GM18505 (cell line): ENCODE measurements around the gene POLN.

Experiments
- ATAC-seq: cut with Tn5 transposase; IDR thresholded peaks from one replicate; pipeline ENCODE4 v1.9.1; 2021; ENCODE audit not compliant: unreplicated experiment
- POLR2A ChIP-seq: IDR thresholded peaks from 4 replicates; pipeline ENCODE4 v1.6.1; 2011; ENCODE audit warnings: borderline replicate concordance; ENCODE audit not compliant: insufficient read depth, insufficient read length; ENCODE audit errors: extremely low read depth

POLN gene

DNA sequence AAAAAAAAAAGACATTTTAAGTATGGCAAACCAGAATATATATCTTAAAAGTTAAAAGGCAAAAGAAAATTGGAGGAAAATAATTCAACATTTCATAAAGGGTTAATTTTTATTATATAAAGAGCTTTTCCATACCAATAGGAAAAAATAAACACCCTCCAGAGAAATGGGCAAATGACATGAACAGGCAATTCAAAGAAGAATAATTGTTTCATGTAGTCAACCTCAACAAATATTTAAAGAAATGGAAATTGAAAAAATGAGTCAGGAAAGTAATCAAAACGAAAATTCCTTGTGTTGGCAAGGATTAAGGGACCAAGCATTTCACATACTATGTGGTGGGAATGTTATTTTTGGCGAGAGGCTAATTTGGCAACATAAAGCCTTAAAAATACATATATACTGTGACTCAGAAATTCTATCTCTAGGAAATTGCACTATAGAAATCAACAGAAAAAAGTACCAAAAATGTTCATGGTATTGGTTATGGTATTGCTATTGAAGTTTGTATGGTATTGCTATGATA is 87.6 kb downstream of the POLN start:
- no peak for ATAC-seq

DNA sequence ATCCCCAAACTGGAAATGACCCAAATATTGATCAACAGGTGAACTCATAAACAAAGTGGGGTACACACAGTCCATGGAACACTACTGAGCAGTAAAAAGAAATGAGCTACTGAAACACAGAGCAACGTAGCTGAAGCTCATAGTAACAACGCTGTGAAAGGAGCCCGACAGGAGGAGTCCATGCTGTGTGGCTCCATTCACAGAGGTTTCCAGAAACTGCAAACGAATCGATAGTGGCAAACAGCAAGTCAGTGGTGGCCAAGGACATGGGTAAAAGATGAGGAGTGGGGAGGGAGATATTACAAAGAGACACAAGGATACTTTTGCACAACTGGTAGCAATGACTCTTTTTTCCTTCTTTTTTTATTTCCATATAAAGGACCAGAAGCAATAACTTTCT is 90.4 kb downstream of the POLN start:
- no peak for TF ChIP-seq POLR2A
- no peak for ATAC-seq

More for the DNA sequence above, 87.6 kb downstream of the POLN start:
- TF ChIP-seq POLR2A, result no peak

DNA sequence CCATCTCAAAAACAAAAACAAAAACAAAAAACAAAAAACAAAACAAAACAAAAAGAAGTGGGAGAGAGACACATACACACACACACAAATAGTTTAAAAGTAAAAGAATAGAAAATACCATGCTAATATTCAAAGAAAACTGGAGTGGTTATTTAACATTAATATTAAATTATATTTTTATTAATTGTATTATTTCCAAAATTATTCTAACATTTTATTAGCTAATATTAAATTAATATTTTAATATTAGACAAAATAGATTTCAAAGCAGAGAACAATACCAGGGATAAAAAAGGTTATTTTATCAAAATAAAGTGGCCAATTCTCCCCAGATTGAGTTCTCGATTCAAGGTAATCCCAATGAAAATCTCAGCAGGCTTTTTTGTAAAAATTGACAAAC is 91.8 kb downstream of the POLN start:
- TF ChIP-seq POLR2A, result no peak
- no peak for ATAC-seq

DNA sequence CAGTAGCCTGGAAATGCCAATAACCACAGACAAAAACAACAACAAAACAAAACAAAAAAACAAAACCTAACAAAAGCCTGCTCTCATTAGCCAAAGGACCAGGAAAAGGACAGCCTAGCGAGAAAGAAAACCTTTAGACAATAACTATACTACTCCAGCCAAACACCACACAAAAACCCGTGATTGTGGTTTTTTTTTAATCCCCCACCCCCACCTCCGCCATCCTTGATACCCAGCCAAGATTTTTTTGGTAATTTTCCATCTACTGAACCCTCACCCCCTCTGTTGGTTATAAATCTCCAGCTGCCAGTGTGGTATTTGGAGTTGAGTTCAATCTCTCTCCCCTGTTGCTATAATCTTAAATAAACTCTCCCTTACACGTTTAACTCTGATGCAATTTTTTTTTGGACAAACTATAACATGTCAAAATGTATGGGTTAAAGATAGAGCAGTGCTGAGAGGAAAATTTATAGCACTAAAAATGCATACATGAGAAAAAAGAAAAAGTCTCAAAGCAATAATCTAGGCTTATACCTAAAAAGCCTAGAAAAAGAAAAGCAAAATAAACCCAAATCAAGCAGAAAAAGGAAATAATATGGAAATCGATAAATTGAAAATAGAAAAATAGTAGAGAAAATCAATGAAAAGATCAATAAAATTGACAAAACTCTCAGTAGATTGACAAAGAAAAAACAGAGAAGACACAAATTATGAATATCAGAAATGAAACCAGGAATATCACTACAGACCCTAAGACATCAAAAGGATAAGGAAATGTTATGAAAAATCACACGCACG is 99.1 kb downstream of the POLN start:
- no peak for TF ChIP-seq POLR2A
- ATAC-seq, result no peak

DNA sequence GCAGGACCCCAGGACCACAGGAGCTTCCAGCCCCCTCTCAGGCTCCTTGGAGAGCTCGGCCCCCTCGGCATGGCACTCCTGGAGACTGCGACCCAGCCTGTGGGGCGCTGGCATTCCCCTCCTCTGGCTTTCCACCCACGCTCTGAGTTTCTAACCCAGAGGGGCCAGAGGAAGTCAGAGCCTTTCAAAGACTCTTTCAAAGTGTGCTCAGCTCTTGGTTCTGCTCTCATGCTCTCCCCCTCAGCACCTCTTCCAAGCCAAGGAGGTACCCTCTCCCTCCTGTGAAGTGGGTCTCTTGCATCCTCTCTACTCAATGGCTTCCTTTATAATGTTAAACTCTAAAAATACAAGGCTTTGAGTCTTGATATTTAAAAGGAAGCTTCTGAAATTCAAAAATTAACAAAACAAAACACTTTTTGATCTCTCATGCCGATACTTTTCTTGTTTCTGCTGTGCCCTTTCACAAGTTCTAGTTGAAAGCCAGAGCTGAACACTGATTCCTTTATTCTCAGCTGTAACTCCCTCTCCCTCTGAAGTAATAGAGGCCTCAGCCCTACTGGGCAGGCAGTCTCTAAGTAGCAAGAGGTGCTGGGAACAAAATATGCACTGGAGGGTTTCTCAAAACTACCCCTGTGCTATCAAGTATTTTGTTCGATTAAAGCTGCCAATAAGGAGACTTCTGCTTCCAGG is 100.0 kb downstream of the POLN start:
- no peak for ATAC-seq
- TF ChIP-seq POLR2A, result no peak

DNA sequence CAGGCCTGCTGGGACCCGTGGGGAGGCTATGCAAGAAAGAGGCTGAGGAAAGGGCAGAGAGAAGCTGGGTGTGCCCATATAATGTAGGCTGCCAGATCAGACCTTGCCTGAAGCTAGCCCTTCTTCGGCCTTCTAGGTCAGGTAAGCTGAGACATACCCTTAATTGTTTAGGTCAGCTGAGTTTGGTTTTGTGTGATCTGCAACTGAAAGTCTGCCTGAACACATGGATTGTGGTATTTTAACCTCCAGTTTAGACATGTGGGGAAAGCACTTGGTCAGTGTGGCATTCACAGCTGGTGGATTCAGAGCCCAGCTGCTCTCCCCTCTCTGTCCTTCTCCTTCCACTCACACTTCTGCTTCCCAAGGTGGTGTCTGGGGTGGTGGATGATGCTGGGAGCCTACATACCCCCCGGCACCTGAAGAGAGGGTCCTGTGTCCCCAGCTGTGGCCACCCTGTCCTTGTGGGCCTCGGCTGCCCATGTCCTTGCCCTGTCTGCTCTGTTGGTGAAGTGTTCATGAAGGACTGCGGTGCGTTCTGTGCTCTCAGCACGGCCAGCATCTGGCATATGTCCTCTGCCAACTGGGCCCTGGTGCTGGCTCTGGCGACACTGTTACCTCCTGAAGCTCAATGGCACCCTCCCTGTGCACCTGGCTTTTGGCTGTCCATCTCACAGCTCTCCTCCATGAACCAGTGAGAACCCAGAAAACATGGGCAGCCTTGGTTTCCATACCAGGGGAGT is 100.7 kb downstream of the POLN start:
- no peak for TF ChIP-seq POLR2A
- no peak for ATAC-seq

DNA sequence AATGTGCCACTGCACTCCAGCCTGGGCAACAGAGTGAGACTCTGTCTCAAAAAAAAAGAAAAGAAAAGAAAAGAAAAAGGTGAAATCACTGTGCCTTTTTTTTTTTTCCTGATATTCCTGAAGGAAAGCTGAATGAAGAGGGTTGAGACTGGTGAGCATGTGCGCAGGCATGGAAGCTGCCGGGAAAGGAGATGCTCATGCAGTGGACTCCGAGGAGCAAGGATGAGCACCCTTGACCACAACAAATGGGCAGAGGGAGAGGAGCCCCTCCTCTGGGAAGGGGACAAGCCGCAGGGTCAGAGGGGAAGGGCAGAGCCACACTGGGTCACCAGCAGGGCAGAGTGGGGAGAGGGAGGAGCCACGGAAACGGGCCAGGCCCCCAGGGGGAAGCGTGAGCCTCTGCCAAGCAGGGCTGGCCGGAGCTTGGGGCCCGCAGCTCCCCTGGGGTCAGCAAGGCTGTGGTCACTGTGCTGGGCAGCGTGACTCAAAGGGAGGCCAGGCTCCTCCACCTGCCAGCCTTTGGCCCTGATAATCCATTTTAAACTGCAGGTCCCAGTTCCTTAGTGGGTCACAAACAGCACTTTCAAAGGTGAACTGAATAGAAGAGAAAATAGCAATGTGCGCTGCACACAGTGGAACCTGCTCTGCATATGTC is 102.9 kb downstream of the POLN start:
- ATAC-seq, result no peak
- TF ChIP-seq POLR2A, result no peak

DNA sequence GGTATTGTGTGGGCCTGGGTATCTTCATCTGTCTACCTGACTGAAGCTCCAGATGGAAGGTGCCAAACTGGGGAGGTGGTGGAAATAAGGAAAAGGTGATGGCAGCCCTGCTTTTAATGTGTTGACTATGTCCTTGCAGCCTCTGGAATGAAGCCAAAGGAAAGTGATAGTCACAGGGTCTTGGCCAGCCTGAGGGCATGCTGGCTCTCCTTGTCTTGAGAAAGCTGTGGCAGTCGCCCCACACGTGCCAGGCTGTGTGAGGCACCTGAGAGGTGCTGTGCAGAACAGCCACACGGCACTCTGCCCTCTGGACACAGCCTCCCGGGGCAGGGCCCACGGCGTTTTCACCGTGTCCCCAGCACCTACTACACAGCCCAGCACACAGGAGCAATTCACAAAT is 105.2 kb downstream of the POLN start:
- no peak for ATAC-seq
- no peak for TF ChIP-seq POLR2A

DNA sequence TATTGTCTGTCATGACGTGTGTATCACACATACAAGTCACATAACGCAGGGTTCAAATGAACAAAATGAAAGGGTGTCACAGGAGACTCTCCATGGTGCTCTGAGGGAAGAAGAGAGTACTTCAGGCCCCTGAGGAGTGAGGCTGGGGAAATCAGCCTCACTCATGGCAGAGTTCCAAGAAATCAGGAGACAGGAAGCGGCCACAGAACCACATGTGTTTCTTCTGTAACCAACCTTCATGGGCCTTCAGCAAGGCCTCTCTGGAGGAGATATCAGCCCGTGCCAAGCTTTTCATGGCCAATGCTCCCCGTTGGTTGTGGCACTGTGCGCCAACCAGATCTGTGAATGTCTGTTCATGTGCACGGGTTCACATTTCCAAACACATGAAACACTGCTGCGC is 106.8 kb downstream of the POLN start:
- ATAC-seq, result no peak
- no peak for TF ChIP-seq POLR2A

DNA sequence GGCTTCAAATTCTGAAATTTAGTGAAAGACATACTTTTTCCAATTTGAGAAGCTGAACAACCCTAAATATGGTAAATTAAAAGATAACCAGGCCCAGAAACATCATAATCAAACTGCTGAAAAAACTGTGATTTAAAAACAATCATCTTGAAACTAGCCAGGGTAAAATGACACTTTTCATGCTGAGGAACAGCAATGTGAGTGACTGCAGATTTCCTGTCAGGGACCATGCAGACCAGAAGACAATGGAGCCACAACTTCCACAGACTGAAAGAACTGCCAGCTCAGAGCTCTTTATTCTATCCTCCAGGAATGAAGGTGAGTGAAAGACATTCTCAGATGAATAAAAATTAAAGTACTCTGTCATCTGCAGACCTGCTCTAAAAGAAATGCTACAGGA is 109.5 kb downstream of the POLN start:
- no peak for TF ChIP-seq POLR2A
- ATAC-seq, result no peak

DNA sequence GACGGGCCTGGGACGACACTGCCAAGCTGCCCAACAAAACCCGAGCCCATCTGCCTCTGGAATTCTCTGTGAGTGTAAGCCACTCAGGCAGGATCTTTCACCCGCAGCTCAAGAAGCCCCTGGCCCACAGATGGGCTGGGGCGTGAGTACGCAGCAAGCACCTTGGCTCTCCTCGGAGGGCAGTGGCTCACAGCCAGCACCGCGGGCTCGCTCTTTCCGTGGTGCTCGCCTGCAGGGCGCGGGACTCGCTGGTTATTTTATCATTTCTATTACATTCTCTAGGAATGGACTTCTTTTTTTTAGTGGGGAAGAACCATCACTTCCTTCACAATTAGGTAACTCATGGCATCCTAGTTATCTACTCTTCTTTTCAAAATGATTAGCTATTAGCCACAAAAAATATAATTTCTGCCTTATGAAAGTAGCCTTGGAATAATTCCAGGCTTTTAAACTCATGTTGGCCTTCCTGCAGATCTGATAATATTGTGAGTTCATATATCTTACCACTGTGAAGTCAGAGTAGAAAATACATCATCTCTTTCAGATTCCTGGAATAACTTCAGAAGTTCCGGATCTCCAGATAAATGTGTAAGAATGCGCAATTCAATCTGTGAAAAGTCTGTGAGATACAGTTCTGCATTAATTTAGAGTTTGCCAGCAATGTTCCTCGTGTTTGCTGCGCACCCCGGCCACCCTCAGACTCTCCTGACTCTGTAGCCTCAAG is 114.2 kb downstream of the POLN start:
- ATAC-seq, result no peak
- TF ChIP-seq POLR2A, result no peak

DNA sequence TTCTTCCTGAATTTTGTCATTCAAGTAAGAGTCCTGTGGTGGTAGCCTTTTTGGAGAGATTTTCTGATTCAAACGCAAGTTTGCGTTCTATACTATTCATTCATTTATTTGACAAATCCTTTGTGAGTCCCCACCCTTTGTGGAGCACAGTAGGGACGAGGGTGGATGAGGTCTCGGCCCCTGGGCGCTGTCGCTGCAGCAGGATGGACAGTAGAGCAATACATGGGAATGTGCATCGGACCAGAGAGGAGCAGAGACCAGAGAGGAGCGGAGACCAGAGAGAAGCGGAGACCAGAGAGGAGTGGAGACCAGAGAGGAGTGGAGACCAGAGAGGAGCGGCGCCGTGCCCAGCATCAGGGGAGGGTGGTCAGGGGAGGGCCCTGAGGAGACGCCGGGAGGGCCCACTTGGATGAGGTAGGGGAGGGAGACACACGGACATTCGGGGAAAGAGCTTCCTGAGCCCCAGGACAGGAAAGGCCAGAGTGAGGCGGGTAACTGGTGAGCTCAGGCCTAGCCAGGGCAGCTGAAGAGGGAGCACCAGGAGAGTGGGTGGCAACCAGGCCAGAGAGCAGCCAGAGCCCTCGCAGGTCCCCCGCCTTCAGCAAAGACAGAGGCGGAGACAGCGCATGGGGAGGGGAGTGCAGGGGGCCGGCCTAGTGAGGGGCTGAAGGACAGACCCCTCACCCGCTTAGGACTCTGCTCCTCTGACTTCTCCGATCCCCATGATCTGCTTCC is 115.4 kb downstream of the POLN start:
- no peak for TF ChIP-seq POLR2A
- ATAC-seq, result no peak
